Tibial artery (tissue), 4 donors: ENCODE data around the gene PGK2.

Source experiments
- DNase-seq, 2 donors: peaks; one replicate each; pipeline ENCODE4 v3.0.0-alpha.2; 2019
- H3K27ac ChIP-seq, 2 donors: fragments of 200-600 bp; sonication (generic) in 1 of 2; 1 replicate in 1 of 2; 2 replicates in 1 of 2; pipeline ENCODE4 v1.5.1; 2018 to 2019; ENCODE audit warnings: mild to moderate bottlenecking in 1 of 2
- H3K27me3 ChIP-seq, 2 donors: fragments of 200-600 bp; sonication (generic) in 1 of 2; one replicate each; pipeline versions ENCODE4 v1.5.1 to v1.6.0; 2016 to 2019
- H3K36me3 ChIP-seq, 3 donors: fragments of 200-600 bp; sonication (generic) in 2 of 3; one replicate each; pipeline ENCODE4 v1.5.1; 2016 to 2019; ENCODE audit warnings: mild to moderate bottlenecking in 2 of 3
- H3K4me1 ChIP-seq, 4 donors: fragments of 200-600 bp; sonication (generic) in 2 of 4; 1 replicate in 3 of 4; 2 replicates in 1 of 4; pipeline ENCODE4 v1.5.1; 2016 to 2019
- H3K4me3 ChIP-seq, 2 donors: fragments of 200-600 bp; sonication (generic) in 1 of 2; 1 replicate in 1 of 2; 2 replicates in 1 of 2; pipeline ENCODE4 v1.5.1; 2018 to 2019; ENCODE audit warnings: mild to moderate bottlenecking in 2 of 2
- H3K9me3 ChIP-seq, 3 donors: fragments of 200-600 bp; sonication (generic) in 1 of 3; one replicate each; pipeline ENCODE4 v1.5.1; 2016 to 2019
- intact Hi-C: fragments of 100-400 bp; cut with DNase I; formaldehyde crosslinking; loops from one replicate; pipeline ENCODE4 v1.15.0; 2023; ENCODE audit warnings: low total_unique reads
- TF ChIP-seq, protein P1 (sequence below), 2 experiments: fragments of 200-600 bp in 1 of 2; fragments of 450-650 bp in 1 of 2; IDR thresholded peaks; one replicate each; pipeline ENCODE4 v1.5.1; 2017 to 2019; ENCODE audit warnings: antibody characterized with exemption in 2 of 2, mild to moderate bottlenecking in 1 of 2, moderate library complexity in 1 of 2

PGK2 gene

DNA sequence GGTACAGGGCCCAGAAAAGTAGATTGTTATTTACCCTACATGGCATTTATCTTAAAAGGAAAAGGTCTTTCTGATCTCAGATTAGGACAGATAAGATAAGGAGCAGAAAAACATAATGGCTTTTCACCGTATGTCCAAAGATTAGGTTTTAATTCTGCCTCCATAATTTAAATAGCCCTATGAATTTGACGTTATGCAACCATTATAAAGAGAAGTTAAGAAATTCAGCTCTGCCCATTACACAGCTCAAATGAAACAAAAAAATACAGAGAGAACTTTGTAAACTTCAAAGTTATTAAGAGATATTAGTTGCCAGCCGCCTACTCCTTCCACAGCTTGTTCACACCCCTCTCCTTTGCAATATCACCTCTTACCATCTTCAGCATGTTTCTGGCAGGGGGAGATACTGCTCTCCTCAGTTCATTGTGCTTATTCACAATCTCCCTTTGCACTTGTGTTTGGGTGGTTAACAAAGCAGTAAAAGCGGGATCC, 51.0 kb downstream of the PGK2 start:
- TF ChIP-seq, protein P1, sequence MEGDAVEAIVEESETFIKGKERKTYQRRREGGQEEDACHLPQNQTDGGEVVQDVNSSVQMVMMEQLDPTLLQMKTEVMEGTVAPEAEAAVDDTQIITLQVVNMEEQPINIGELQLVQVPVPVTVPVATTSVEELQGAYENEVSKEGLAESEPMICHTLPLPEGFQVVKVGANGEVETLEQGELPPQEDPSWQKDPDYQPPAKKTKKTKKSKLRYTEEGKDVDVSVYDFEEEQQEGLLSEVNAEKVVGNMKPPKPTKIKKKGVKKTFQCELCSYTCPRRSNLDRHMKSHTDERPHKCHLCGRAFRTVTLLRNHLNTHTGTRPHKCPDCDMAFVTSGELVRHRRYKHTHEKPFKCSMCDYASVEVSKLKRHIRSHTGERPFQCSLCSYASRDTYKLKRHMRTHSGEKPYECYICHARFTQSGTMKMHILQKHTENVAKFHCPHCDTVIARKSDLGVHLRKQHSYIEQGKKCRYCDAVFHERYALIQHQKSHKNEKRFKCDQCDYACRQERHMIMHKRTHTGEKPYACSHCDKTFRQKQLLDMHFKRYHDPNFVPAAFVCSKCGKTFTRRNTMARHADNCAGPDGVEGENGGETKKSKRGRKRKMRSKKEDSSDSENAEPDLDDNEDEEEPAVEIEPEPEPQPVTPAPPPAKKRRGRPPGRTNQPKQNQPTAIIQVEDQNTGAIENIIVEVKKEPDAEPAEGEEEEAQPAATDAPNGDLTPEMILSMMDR (IDR thresholded peaks at IDR 0.05): no peak
- Histone ChIP-seq H3K9me3 (no peaks in the 10 kb centered on the region), H3K4me1 (no peaks in the 10 kb centered on the region), H3K36me3 (no peaks in the 10 kb centered on the region), H3K27me3 (no peaks in the 10 kb centered on the region), H3K4me3 (no peak overlapping the region), H3K27ac (no peak overlapping the region)
- no peak for DNase-seq
- intact Hi-C loops: no loop called here
